ENCODE results near the gene MSLN. TPM values are rescaled to one million over a fixed set of nuclear protein-coding genes. Genes with fewer than 3 reads are reported as not detected.

Gene MSLN
- total RNA-seq, 2 experiments from 2014 or later: not detected

DNA sequence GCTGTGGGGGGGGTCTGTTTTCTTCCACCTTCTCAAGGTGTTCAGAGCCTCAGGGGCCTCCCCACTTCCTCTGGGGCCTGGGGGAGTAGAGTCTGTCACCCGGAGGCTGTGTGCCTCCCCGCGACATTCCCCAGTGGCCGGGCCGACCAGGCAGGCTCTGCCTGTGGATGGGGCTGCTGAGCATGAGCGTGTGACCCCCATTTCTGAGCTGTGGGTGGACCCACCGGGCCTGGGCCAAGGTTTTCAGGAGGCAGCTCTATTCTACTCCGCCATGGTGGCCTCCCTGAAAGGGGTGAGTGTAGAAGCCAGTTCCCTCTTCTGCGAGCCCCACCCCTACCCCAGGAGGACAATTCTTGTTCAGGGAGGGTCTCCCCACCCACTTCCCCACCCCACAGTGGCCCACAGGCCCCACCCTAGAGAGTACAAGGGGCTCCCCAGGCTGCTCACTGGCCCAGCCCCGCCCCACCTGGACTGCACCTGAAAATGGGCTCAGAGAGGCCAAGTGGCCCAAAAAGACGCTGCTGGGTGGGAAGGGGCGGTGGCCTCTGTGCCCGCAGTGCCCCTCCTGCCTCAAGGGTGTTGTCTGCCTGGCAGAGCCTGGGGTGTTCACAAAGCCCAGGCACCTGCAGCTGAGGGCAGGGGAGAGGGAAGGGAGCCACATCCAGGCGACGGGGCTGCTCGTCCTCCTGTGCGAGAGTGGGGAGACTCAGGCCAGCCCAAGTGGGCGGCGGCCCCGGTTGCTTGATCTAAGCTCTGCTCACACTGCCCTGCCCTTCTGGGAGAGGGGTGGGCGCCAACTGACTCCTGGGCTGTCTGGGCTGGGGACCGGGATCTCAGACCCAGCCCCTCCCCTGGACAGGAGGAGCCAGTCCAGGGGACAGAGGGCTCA lies 1.3 kb downstream of the MSLN start:
- peaks cover 4% of the 10 kb centered on the region for H3K27me3 Mint-ChIP-seq
- no peaks in the 10 kb centered on the region for H3K36me3 Mint-ChIP-seq (ENCODE audit: low read depth)
- ATAC-seq (no peak), DNase-seq (no peak)
- POLR2A ChIA-PET: no interaction called here
- intact Hi-C loops (cut with DNase I, micrococcal nuclease): no loop called here
- no peak overlapping the region for H3K4me3 Mint-ChIP-seq
- CTCF ChIA-PET: no interaction called here
- no peaks in the 10 kb centered on the region for H3K9me3 Mint-ChIP-seq (ENCODE audit: low read depth)
- H3K27ac Mint-ChIP-seq: no peak overlapping the region
- H3K4me1 Mint-ChIP-seq: no peaks in the 10 kb centered on the region

DNA sequence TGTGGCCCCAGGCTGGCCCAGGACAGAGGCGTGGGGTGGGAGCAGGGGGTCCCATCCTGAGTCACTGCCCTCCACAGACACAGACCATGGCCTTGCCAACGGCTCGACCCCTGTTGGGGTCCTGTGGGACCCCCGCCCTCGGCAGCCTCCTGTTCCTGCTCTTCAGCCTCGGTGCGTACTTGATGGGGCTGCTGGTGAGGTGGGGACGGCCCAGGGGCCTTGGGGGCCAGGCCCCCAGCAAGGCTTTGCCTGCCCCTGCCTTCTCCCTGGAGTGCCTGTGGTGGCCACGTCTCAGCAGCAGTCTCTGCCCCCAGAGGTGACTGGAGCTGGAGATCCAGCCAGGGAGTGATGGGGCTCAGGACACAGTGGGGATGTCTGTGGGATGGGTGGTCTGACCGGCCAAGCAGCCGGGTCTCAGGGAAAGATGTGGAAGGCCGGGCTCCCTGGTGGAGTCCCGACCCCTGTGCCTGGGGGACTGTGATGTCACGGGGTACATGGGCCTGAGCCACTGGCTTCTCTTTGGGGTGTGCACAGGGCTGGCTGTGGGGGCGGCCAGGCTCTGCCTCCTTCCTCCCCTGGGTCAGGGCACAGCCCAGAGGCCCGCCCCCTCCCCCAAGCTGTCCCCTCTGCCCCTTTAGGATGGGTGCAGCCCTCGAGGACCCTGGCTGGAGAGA lies 2.2 kb downstream of the MSLN start:
- Mint-ChIP-seq H3K9me3 (ENCODE audit: low read depth) (no peaks in the 10 kb centered on the region), H3K4me3 (no peak overlapping the region), H3K4me1 (no peaks in the 10 kb centered on the region), H3K27ac (no peak overlapping the region), H3K27me3 (peaks cover 2% of the 10 kb centered on the region), H3K36me3 (ENCODE audit: low read depth) (no peaks in the 10 kb centered on the region)
- POLR2A ChIA-PET: no interaction called here
- CTCF ChIA-PET: no interaction called here
- ATAC-seq: no peak
- intact Hi-C loops (cut with DNase I, micrococcal nuclease): no loop called here
- DNase-seq: no peak

DNA sequence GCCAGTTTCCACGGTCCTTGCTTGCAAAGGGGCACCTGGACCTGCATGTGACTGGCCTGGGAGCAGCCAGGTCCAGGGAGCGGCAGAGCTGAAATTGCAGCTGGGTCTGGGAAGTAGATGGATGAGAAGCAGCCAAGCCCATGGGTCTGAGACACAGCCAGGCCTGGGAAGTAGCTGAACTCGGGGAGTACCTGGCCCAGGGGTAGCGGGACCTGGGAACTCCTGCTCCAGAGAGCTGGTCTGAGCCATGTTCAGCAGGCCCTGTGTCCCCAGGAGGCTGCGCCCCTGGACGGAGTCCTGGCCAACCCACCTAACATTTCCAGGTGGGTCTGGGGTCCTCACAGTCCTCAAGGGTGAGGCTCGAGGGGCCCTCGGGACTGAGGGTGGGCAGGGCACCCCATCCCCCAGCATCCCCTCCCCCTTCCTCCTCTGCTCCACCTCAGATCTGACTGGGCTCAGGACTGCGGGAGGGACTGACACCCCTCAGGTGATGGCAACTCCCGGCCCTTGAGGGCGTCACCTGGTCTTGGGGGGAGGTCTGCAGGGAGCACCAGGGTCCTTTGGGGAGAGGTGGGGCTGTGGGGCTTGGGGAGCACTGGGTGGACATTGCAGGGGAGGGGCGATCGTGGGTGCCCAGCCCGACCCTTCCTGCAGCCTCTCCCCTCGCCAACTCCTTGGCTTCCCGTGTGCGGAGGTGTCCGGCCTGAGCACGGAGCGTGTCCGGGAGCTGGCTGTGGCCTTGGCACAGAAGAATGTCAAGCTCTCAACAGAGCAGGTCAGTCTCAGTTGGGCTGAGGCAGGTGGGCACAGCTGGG lies 3.0 kb downstream of the MSLN start:
- Mint-ChIP-seq H3K9me3 (ENCODE audit: low read depth) (no peaks in the 10 kb centered on the region), H3K27me3 (no peaks in the 10 kb centered on the region), H3K27ac (no peak overlapping the region), H3K4me1 (no peaks in the 10 kb centered on the region), H3K4me3 (no peak overlapping the region), H3K36me3 (ENCODE audit: low read depth) (no peaks in the 10 kb centered on the region)
- ATAC-seq (no peak), DNase-seq (no peak)
- ChIA-PET CTCF (no interaction called here), POLR2A (no interaction called here)
- intact Hi-C loops (cut with DNase I, micrococcal nuclease): no loop called here

DNA sequence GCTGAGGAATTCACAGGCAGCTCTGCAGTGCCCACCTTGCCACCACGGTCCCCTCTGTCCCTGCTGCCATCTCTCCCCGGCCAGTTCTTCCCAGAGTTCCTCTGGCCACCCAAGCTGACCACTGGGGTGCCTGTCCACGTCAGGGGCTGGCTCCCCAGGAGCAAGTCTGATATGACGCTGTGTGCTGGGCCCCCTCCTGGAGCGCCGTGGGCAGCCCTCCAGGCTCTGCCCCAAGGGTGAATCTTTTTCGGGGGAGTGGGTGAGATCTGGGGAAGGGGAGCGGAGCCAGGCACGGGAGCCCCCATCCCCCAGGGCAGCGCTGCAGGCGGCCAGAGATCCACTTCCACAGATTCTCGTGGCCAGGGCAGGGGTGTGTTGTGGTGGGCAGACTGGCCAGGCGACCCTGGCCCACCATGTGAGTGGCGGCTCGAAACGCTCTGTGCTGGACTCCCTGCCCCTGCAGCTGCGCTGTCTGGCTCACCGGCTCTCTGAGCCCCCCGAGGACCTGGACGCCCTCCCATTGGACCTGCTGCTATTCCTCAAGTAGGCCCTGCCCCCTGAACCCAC lies 3.7 kb downstream of the MSLN start:
- ATAC-seq (no peak), DNase-seq (no peak)
- Mint-ChIP-seq H3K4me3 (no peak overlapping the region), H3K36me3 (ENCODE audit: low read depth) (no peaks in the 10 kb centered on the region), H3K9me3 (ENCODE audit: low read depth) (no peaks in the 10 kb centered on the region), H3K27ac (no peak overlapping the region), H3K4me1 (no peaks in the 10 kb centered on the region), H3K27me3 (no peaks in the 10 kb centered on the region)
- CTCF ChIA-PET: no interaction called here
- POLR2A ChIA-PET: no interaction called here
- intact Hi-C loops (cut with DNase I, micrococcal nuclease): no loop called here

DNA sequence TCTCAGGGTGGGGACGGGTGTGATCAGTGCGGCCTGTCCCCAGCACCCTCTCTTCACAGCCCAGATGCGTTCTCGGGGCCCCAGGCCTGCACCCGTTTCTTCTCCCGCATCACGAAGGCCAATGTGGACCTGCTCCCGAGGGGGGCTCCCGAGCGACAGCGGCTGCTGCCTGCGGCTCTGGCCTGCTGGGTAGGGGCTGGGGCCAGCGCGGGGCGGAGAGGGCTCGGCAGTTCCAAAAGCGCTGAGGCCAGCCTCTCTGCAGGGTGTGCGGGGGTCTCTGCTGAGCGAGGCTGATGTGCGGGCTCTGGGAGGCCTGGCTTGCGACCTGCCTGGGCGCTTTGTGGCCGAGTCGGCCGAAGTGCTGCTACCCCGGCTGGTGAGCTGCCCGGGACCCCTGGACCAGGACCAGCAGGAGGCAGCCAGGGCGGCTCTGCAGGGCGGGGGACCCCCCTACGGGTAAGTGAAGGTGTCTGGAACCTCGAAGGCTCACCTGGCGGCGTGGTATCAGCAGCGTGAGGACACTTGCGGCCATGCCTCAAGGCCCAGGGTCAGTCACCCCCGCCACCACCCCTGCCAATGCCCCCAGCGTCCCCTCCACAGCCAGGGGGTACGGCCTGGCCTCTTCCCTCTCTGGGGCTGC lies 4.4 kb downstream of the MSLN start:
- no peak overlapping the region for H3K27ac Mint-ChIP-seq
- intact Hi-C loops (cut with DNase I, micrococcal nuclease): no loop called here
- no peak overlapping the region for H3K4me3 Mint-ChIP-seq
- ChIA-PET CTCF (no interaction called here), POLR2A (no interaction called here)
- no peaks in the 10 kb centered on the region for H3K9me3 Mint-ChIP-seq (ENCODE audit: low read depth)
- ATAC-seq (no peak), DNase-seq (no peak)
- H3K36me3 Mint-ChIP-seq (ENCODE audit: low read depth): no peaks in the 10 kb centered on the region
- no peaks in the 10 kb centered on the region for H3K27me3 Mint-ChIP-seq
- H3K4me1 Mint-ChIP-seq: no peaks in the 10 kb centered on the region

- DNase-seq (no peak), ATAC-seq (no peak)
- Mint-ChIP-seq H3K27me3 (no peaks in the 10 kb centered on the region), H3K4me1 (no peaks in the 10 kb centered on the region), H3K9me3 (ENCODE audit: low read depth) (no peaks in the 10 kb centered on the region), H3K27ac (no peak overlapping the region), H3K36me3 (ENCODE audit: low read depth) (no peaks in the 10 kb centered on the region), H3K4me3 (no peak overlapping the region)
- ChIA-PET CTCF (interaction anchor here (0.6 kb wide), 1 partner anchor 16 kb away, joined by 4 read pairs; no protein-coding TSS in a partner anchor), POLR2A (no interaction called here)
- intact Hi-C loops (cut with DNase I, micrococcal nuclease): no loop called here
Observed at GRCh38 chr16:765488-765865, 4.9 kb downstream of the MSLN start.

DNA sequence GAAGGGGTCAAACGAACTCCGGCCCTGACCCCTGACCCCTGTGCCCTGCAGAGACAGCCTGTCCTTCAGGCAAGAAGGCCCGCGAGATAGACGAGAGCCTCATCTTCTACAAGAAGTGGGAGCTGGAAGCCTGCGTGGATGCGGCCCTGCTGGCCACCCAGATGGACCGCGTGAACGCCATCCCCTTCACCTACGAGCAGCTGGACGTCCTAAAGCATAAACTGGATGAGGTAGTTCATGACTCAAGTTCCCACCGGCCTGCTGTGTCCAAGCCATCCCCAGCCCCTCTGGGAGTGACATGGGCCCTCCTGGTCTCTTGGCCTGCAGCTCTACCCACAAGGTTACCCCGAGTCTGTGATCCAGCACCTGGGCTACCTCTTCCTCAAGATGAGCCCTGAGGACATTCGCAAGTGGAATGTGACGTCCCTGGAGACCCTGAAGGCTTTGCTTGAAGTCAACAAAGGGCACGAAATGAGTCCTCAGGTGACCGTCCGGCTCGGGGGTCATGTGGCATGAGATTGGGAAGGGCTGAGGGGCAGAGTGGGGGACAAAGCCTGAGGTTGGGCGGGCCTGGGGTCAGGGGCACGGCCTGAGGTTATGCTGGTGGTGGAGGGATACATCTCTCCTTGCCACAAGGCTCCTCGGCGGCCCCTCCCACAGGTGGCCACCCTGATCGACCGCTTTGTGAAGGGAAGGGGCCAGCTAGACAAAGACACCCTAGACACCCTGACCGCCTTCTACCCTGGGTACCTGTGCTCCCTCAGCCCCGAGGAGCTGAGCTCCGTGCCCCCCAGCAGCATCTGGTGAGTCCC lies 5.7 kb downstream of the MSLN start:
- no peaks in the 10 kb centered on the region for H3K9me3 Mint-ChIP-seq (ENCODE audit: low read depth)
- H3K4me1 Mint-ChIP-seq: no peaks in the 10 kb centered on the region
- ChIA-PET CTCF (interaction anchor here (0.6 kb wide), 2 partner anchors 15 to 89 kb away, joined by 3 to 4 read pairs; no protein-coding TSS in a partner anchor), POLR2A (no interaction called here)
- ATAC-seq: no peak
- intact Hi-C loops (cut with DNase I, micrococcal nuclease): no loop called here
- no peak for DNase-seq
- no peaks in the 10 kb centered on the region for H3K36me3 Mint-ChIP-seq (ENCODE audit: low read depth)
- H3K27me3 Mint-ChIP-seq: no peaks in the 10 kb centered on the region
- H3K4me3 Mint-ChIP-seq: no peak overlapping the region
- no peak overlapping the region for H3K27ac Mint-ChIP-seq

- H3K9me3 Mint-ChIP-seq (ENCODE audit: low read depth): no peaks in the 10 kb centered on the region
- no peaks in the 10 kb centered on the region for H3K27me3 Mint-ChIP-seq
- POLR2A ChIA-PET: no interaction called here
- H3K36me3 Mint-ChIP-seq (ENCODE audit: low read depth): no peaks in the 10 kb centered on the region
- CTCF ChIA-PET: no interaction called here
- ATAC-seq (no peak), DNase-seq (no peak)
- no peak overlapping the region for H3K27ac Mint-ChIP-seq
- no peaks in the 10 kb centered on the region for H3K4me1 Mint-ChIP-seq
- H3K4me3 Mint-ChIP-seq: no peak overlapping the region
- intact Hi-C loops (cut with DNase I, micrococcal nuclease): no loop called here
Observed at GRCh38 chr16:766820-767640, 6.5 kb downstream of the MSLN start.

GRCh38 chr16:767743-768235 lies 7.3 kb downstream of the MSLN start:
- no peak for DNase-seq
- ChIA-PET CTCF (no interaction called here), POLR2A (no interaction called here)
- no peaks in the 10 kb centered on the region for H3K9me3 Mint-ChIP-seq (ENCODE audit: low read depth)
- ATAC-seq: no peak
- no peak overlapping the region for H3K27ac Mint-ChIP-seq
- H3K36me3 Mint-ChIP-seq (ENCODE audit: low read depth): no peaks in the 10 kb centered on the region
- intact Hi-C loops (cut with DNase I, micrococcal nuclease): no loop called here
- H3K4me1 Mint-ChIP-seq: no peaks in the 10 kb centered on the region
- H3K4me3 Mint-ChIP-seq: no peak overlapping the region
- H3K27me3 Mint-ChIP-seq: no peaks in the 10 kb centered on the region

DNA sequence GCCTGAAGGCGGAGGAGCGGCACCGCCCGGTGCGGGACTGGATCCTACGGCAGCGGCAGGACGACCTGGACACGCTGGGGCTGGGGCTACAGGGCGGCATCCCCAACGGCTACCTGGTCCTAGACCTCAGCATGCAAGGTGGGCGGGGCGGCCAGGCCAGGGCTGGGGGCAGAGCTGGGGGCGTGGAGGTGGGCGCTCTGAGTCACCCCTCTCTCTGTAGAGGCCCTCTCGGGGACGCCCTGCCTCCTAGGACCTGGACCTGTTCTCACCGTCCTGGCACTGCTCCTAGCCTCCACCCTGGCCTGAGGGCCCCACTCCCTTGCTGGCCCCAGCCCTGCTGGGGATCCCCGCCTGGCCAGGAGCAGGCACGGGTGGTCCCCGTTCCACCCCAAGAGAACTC lies 7.9 kb downstream of the MSLN start:
- H3K27me3 Mint-ChIP-seq: no peaks in the 10 kb centered on the region
- intact Hi-C loops (cut with DNase I, micrococcal nuclease): no loop called here
- H3K4me3 Mint-ChIP-seq: no peak overlapping the region
- H3K4me1 Mint-ChIP-seq: no peaks in the 10 kb centered on the region
- no peak for ATAC-seq
- ChIA-PET CTCF (no interaction called here), POLR2A (no interaction called here)
- H3K36me3 Mint-ChIP-seq (ENCODE audit: low read depth): no peaks in the 10 kb centered on the region
- no peak overlapping the region for H3K27ac Mint-ChIP-seq
- DNase-seq: no peak
- H3K9me3 Mint-ChIP-seq (ENCODE audit: low read depth): no peaks in the 10 kb centered on the region
